ENCODE results near the gene ANKRD37.

- TF ChIP-seq CTCF (IDR thresholded peaks at IDR 0.05) (no peak), ZFX (IDR thresholded peaks at IDR 0.05; ENCODE audit: borderline replicate concordance) (no peak)
Observed at GRCh38 chr4:185421366-185422124, 24.9 kb downstream of the ANKRD37 start.

All from 22Rv1 (cell line).